Testis (tissue), 2 donors: Measurements from ENCODE around the gene RPS2.

ENCODE experiments used
- CTCF ChIP-seq, 3 experiments: fragments of 450-650 bp in 2 of 3; fragments of 200-600 bp in 1 of 3; sonication (generic) in 1 of 3; IDR thresholded peaks; one replicate each; pipeline ENCODE4 v1.5.1; 2016 to 2019; ENCODE audit warnings: antibody characterized with exemption in 3 of 3, mild to moderate bottlenecking in 2 of 3, moderate library complexity in 1 of 3
- POLR2A ChIP-seq: fragments of 450-650 bp; IDR thresholded peaks from one replicate; pipeline ENCODE4 v1.6.1; 2017; ENCODE audit warnings: antibody characterized with exemption, mild to moderate bottlenecking, moderate library complexity

- TF ChIP-seq CTCF (IDR thresholded peaks at IDR 0.05) (no peak), POLR2A (no peak)
Measured at GRCh38 chr16:1966460-1966859, 1.8 kb upstream of the RPS2 start, which contains the start of gene RNF151.
